SU-DHL-6 (cell line): ENCODE results near the gene CTR9.

Source experiments
- CTCF ChIP-seq: fragments of 200-600 bp; sonication (generic); IDR thresholded peaks from one replicate; pipeline ENCODE4 v1.5.1; 2017; ENCODE audit warnings: antibody characterized with exemption, mild to moderate bottlenecking, low read length, moderate library complexity; ENCODE audit not compliant: insufficient read depth, poor library complexity, severe bottlenecking
- EZH2phosphoT487 ChIP-seq: fragments of 200-600 bp; sonication (generic), shearing (Covaris generic); conservative IDR thresholded peaks from 2 replicates; pipeline ENCODE4 v1.6.1; 2018; ENCODE audit warnings: mild to moderate bottlenecking, antibody characterized with exemption, low read length, moderate library complexity, mixed read lengths

DNA sequence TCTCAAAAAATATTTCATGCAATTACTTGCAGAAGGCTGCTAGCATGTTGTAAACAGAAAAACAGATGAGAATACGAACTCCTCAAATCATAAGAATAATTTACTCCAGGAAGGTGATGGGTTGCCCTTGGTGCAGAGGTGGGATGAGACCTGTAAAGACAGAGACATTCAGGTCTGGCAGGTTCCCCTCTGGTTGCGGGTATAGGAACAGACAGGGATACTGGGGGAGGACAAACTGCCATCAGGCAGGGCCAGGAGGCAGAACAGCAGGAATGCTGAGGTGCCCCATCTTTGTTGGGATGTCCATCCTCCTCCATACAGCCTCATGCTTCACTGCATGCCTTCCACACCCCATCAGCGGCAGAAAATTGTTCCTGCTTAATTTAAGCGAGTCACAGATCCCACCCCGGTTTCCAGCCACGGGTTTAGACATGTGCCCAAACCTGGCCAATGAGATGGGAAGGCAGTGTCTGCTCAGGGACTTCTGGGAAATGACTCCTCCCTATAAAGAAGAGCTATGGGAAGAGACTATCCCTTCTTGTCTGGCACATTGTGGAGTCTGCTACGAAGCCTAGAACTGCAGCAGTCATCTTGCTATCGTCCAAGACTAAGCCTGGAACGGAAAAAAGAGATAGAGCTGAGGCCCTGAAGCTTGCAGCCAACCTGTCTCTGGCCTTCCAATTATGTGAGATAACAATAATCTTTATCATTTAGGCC is 34.3 kb upstream of the CTR9 start:
- no peak for TF ChIP-seq CTCF
- no peak for TF ChIP-seq EZH2phosphoT487
